Measurements from ENCODE around the gene FAM107B.
A peak's percentile ranks its signal among the peaks of the same experiment; 100 is the strongest.
"Not testable (repeated sequence)": the region's sequence is repeated elsewhere in the genome, so short reads cannot be mapped to it uniquely, and the experiment has no call there.

FAM107B gene

DNA sequence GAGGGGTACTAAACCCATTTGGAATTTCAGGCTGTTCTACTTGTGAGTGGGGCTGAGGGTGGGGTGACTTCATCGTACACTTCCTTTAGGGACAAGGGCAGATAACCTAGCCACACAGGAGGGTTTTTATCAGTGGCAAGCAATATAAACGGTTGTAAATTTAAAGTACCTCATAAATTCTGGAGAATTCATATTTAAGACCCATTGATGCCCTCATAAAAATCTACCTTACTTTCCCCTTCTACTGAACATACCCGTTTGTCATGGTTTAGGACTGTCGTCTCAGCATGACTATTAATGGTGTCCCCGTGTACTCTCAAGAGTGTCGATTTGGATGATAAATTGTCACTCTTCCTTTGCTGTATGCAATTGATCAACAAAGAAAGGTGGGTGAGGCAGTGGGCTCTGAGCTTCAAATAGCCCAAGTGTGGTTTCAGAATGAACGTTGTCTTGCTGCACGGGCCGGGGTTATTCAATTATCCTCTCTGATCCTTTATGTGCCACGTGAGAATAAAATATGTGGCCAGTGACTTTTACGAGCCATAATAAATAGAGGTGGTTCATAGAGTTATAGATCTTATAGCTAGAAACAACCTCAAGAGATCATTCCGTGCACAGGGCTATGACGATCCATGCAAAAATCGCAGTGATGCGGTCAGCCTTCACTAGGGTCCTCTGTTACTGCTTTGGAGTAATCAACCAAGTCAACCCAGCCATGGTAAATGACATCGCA lies 82.2 kb downstream of the FAM107B start:
- no peak for DNase-seq (ENCODE audit: low read depth)

DNA sequence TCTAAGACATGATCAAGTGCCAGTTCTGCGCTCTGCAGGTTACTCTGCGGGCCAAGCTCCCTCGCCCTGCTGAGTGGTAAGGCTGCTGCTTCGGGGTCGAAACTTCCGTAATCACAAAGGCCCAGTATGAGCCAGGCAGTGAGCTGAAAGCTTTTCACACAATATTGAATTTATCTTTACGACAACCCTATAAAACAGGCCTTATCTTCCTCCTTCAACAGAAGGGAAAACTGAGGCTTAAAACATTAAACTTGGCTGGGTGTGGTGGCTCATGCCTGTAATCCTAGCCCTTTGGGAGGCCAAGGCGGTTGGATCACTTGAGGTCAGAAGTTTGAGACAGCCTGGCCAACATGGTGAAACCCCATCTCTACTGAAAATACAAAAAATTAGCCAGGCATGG lies 83.3 kb downstream of the FAM107B start:
- no peak for DNase-seq (ENCODE audit: low read depth)

DNA sequence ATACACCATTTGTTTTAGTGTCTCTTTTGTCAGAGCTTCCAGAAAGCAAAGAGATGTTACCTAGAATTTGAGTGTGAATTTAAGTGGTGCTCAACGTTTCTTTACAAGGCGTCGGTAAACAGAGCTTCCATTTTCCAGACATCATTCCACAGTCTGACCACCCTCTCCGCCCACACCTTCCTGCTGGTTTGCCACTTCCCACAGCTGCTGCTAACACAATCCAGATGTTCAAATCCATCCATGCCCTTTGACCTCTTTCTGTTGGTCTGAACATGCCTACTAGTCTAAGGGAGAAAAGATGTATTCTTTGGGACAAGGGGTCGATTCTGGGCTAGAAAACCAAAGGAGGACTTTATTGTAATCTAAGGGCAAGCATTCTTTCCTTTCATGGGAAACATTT lies 86.1 kb downstream of the FAM107B start:
- DNase-seq (ENCODE audit: low read depth), result peak; percentile 24

DNA sequence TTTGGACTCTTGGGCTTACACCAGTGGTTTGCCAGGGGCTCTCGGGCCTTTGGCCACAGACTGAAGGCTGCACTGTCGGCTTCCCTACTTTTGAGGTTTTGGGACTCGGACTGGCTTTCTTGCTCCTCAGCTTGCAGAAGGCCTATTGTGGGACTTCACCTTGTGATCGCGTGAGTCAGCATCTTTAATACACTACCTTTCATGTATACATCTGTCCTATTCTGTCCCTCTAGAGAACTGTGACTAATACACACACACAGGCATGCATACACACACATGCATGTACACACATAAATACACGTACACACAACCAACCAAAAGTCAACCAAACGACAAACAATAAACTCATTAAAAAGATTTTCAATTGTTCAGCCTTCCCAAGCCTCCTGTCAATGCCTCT lies 86.5 kb downstream of the FAM107B start:
- not testable (repeated sequence) for DNase-seq (ENCODE audit: low read depth)

DNA sequence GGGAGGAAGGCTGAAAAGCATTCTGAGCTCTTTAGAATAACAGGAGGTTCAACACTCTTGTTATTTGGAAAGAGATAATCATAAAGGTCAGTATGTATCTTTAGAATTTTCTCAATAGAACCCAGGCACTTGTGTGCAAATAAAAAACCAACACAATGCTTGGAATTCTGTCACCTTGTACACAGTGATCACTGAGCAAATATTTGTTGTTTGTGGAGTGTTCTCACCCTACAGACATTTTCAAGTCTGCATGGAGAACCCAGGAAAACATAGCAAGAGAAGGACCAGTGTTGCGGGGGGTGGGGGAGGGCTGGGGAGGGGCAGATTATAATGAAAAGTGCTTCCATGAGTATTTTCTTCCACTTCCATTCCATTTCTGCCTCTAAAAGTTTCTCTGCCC lies 87.4 kb downstream of the FAM107B start:
- no peak for DNase-seq (ENCODE audit: low read depth)

DNA sequence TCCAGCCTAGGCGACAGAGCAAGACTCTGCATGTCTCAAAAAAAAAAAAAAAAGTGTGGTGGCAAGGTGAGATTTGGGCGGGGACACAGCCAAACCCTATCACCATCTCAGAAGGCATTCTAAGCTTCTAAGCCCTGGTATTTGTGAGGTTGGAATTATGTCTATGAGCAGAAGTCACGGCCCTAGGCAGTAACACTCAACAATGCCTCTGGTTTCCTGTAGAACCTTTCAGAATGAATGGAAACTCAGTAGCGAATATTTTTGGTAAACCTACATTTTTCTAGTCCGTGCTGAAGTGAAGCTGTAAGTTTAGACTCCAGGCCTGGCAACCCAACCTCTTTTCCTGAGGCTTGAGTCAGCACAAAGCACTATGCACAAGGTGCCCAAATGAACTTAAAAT lies 88.3 kb downstream of the FAM107B start:
- no peak for DNase-seq (ENCODE audit: low read depth)

DNA sequence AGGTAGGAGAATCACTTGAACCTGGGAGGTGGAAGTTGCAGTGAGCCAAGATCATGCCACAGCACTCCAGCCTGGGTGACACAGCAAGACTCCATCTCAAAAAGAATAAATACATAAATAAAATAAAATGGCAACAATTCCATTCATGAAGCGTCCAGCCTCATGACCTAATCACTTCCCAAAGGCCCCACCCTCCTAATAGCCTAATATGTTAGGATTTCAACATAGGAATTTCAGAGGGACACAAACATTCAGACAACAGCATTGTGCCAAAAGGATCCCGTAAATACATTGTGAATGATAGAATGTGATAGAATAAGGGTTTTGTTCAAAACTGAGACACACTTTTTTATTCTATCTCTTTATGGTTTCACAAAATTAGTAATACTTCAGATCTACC lies 90.3 kb downstream of the FAM107B start:
- DNase-seq (ENCODE audit: low read depth), result no peak

DNA sequence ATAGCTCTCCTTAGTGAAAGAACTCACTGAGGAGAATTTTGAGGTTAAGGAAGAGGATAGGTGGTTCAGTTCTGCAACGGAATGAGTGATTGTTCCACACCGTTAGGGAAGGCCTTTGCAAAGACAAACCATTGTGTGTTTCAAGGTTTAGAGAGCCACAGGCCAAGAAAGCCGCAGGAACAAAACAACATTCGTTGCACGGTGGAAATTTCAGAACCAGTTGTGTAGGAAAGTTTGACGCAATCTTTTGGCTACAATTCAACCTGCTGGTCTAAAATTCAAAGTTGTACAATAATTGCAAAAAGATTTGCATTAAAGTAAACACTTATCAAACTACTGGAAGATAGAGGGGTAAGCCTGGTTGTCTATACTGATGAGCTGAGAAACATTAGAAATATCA lies 91.4 kb downstream of the FAM107B start:
- no peak for DNase-seq (ENCODE audit: low read depth)

DNA sequence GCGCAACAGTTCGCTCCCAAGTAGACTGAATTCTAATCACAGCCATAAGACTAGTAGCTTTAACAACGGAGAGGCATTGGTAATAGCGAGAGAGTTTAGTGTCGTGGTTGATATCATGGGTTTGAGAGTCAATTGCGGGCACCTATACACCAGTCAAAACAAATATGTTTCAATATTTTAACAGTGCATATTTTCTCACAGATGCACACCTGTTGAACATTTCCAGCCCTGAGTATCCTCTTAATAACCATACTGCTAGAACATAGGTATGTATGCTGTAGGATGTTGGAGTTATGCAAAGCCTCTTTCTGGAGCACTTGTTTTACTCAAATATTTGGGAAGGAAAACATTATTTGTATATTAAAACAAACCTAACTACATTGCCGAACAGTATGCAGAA lies 92.9 kb downstream of the FAM107B start:
- no peak for DNase-seq (ENCODE audit: low read depth)

DNA sequence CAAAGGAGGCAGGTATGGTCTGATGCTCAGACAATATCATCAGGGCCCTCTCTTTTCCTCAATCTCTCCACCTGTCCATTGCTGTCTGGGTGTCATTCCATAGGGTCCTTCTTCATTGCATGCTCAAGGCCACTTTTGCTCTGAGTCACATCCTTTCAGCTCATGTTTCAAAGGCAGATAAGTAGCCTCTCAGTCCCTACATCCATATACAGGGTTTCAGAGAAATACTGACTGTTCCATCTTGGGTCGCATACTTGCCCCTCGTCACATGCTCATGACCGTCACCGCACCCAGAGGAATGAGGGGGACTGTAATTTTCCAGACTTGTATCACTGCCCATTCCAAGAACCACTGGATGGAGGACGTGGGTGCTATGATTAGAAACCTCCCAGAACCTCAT lies 93.4 kb downstream of the FAM107B start:
- no peak for DNase-seq (ENCODE audit: low read depth)

DNA sequence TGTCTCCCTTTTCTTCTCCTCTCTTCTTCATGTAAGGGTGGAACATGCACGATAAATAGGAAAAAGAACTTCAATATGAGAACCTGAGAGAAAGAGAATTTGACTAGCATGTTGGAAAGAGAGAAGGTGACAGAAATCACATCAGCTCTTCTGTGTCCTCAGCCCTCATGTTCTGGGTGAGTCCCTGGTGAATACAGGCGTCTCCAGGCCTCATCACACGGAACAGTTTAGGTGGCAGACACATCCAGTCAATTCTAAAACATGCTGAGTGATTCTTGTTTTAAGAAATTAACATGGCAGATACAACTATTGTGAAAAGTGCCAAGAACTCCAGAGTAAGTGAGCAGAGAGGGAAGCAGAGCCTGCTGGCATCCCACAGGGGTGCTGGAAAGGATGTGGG lies 96.1 kb downstream of the FAM107B start:
- no peak for DNase-seq (ENCODE audit: low read depth)

DNA sequence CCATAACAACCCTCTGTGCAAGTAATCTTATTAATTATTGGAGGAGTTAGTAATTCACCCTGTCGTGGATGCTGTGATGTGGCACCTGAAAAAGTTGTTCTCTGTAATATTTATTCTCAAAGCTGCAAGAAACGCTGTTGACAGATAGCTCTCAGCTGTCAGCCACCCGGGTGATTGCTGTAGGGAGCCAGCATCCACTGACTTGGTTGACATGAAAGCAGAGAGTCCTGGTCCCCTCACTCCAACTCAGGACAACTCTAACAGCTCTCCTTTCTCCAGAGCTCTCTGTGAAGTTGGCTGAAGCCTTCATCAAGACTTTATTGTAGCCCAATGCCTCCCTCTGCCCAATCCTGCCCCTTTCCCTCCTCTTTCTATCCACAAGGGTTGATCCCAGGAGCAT lies 98.0 kb downstream of the FAM107B start:
- no peak for DNase-seq (ENCODE audit: low read depth)

DNA sequence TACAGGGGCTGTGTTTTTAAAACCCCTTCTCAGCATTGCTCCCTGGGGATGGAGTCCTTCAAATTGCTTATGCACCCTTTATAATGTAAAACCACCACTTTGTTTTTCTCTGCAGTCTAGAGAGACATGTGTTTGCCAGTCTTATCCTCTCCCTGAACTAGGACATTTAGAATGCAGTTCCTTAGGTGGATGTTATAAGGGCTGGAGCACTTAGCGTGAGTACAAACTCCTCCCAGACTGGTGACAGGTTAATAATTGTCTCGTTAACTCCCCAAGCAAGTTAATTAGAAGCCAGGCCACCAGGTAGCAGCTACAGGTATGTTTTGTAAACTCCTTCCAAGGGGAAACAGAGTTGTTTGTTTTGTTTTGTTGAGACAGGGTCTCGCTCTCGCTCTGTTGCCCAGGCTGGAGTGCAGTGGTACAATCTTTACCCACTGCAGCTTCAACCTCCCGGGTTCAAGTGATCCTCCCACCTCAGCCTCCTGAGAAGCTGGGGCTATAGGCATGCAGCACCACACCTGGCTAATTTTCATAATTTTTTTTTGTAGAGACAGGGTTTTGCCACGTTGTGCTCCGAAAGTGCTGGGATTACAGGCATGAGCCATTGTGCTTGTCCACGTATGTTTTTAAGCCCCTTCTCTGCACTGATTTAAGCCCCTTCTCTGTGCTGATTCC lies 100.2 kb downstream of the FAM107B start:
- DNase-seq (ENCODE audit: low read depth), result no peak

DNA sequence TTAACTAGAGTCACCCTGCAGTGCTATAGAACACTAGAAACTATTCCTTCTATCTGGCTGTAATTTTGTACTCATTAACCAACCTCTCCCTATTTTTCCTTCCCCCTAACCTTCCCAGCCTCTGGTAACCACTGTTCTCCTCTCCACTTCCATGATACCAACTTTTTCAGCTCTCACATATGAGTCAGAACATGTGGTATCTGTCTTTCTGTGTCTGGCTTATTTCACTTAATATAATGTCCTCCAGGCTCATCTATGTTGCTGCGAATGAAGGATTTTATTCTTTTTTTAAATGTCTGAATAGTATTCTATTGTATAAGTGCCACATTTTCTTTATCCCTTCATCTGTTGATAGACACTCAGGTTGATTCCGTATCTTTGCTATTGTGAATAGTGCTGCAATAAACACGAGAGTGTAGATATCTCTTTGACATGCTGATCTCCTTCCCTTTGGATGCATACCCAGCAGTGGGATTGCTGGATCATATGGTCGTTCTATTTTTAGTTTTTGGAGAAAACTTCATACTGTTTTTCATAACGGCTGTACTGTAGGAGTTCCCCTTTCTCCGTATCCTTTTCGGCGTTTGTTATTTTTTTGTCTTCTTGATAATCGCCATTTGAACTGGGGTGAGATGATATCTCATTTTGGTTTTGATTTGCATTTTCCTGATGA lies 101.4 kb downstream of the FAM107B start:
- DNase-seq (ENCODE audit: low read depth), result no peak

DNA sequence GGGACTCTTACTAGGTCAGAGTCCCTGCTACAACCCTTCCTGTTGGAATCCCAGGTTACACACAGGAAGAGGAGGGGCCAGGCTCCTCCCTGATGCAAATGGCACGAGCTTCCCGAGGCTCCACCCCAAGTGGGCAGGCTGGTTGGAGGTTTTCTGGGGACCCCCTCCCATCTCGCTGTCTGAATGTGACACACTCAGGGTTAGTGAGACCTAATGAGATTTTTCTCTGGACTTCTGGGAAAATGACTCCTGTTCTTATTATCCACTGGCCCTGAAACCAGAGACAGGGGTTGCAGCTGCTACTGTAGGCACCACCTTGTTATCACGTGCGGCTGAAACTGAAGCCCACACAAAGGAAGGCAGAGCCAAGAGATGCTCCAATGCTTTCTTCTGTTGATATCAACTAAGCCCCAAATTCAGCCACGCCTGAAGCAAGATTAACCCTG lies 103.3 kb downstream of the FAM107B start:
- DNase-seq (ENCODE audit: low read depth), result no peak

DNA sequence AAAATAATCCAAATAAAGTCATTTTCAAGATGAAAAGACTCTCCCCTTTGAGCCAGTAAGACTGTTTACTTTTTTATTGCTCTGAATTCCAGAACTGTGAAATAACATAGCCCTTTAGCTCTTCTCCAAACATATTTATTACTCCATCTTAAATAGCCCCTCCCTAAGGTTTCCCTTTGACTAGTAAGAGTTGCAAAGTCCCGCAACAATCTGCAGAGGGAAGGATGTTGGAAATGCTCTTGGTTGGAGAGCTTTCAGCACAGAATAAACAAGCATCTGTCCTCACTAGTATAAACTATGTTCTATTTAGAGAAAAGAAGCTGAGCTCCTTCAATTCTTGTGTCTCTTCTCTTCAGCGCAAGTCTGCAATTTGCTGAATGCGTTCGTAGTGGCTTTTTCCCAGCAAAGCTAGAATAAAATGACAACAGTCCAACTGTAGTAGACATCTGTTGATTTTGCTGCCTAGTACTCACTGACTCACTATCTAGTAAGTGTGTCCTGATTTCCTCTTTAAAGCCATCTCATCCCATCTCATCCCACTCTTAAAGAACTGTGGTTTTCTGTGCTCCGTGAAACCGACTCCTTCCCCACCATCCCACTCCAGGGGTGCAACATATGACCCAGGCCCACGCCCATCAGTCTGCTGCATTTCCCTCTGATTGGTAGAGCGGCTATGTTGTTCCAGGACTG lies 104.0 kb downstream of the FAM107B start:
- no peak for DNase-seq (ENCODE audit: low read depth)

DNA sequence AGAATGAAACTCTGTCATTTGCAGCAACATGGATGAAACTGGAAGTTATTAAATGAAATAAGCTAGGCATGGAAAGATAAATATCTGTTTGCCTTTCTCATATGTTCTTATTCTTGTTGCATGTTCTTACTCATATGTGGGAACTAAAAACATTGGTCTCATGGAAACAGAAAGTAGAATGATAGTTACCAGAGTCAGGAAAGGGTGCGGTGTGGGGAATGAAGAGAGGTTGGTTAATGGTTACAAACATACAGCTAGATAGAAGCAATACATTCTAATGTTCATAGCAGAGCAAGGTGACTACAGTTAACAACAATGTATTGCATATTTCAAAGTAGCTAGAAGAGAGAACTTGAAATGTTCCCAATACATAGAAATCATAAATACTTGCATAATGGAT lies 105.1 kb downstream of the FAM107B start:
- DNase-seq (ENCODE audit: low read depth), result no peak

DNA sequence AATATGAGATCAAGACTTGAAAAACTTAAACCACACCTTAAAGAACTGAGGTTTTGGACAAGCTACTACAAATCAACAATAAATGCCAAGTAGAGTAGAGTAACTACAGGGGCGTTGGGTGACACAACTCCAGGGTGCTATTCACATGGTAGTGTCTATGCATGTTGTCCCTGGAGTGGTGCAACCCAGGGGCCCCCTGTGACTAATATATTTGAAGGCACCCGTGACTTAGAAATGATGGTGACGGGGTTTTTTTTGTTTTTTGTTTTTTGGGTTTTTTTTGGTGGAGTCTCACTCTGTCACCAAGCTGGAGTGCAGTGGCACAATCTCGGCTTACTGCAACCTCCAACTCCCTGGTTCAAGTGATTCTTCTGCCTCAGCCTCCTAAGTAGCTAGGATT lies 106.9 kb downstream of the FAM107B start:
- DNase-seq (ENCODE audit: low read depth), result no peak

DNA sequence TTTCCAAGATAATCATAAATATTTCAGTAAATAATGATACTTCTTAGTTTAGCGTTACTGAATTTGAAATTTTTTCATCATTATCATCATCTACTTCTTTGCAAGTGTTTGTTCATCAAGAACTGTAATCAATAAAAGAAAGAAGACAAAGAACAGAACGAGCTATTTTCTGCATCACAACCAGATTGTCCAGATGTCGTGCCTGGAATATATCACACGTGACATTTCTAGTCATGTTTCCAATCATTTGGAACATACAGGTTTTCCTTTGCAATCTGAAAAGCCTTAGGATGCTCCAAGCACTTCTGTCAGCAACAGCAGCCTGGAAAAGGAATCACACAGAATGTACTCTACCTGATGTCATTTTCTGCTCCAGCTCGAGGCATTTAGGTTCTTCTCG lies 107.4 kb downstream of the FAM107B start:
- DNase-seq (ENCODE audit: low read depth), result no peak

DNA sequence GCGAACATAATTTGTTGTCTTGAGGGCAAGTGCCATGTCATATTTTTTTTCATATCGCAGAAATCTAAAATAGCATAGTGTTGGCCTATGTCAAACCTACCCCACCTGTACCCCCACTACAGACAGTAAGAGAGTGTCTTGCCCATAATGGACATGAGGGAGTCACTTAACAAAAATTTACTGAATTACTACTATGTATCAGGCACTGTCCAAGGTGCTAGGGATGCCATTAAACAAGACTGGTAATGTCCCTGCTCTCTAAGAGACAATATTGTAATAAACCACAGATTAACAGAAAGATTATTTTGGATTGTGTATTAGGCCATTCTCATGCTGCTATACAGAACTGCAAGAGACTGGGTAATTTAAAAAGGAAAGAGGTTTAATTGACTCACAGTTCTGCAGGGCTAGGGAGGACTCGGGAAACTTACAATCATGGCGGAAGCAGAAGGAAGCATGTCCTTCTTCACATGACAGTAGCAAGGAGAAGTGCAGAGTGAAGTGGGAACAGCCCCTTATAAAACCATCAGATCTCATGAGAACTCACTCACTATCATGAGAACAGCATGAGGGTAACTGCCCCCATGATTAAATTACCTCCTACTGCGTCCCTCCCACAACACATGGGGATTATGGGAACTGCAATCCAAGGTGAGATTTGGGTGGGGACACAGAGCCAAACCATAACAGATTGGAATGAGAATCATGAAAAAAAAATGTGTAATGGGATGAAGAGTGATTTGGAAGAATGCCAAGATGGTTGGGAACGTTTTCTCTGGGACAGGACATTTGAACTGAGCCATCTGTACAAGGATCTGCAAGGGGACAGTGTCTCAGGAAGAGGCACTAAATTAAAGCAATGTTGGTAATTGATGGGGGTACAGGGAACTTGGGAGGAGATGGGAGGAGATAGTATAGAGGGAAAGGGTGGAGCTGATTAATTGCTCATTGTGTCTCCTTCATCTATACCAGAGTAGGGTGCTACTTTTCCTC lies 108.5 kb downstream of the FAM107B start:
- DNase-seq (ENCODE audit: low read depth), result no peak

DNA sequence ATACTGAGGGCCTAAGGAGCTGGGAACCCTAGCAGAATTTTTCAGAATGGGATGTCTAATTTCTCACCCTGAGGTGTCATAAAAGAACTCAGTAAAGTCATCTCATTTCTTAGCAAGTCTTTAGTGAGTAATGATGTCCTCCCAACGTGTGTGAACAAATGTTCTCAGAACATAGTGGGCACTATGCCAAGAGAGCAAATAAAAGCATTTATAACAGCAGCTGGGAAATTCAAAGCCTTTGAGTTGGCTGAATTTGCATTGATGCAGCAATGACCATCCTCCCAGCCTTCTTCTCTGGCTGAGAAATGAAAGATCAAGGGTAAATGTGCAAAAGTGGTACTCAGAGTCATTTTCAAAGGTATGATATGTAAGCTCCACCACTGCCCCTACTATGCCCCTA lies 109.4 kb downstream of the FAM107B start:
- no peak for DNase-seq (ENCODE audit: low read depth)

DNA sequence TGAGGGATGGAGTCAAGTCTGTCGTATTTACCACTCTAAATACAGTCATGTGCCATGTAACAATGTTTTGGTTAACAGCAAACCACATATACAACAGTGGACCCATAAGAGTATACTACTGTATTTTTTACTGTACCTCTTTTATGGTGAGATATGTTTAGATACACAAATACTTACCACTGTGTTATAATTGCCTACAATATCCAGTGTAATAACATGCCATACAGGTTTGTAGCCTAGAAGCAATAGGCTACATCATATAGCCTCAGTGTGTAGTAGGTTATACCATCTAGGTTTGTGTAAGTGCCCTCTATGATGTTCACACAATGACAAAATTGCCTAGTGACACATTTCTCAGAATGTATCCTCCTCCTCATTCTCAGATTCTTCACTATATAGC lies 110.4 kb downstream of the FAM107B start:
- no peak for DNase-seq (ENCODE audit: low read depth)

All from stromal cell of bone marrow (primary cell).